ENCODE measurements around the gene SLC7A6. TPM values are rescaled to one million over a fixed set of nuclear protein-coding genes. Genes with fewer than 3 reads are reported as not detected.

The SLC7A6 gene
- total and polyA plus RNA-seq, 2 of the 13 experiments (the other 11 are each of a cell fraction or from before 2014, with no cell fraction given), result 35.8 to 70.8 TPM

- TF ChIP-seq MAZ (IDR thresholded peaks at IDR 0.05; ENCODE audit: borderline replicate concordance, low read depth, low read length), result peak; percentile 56; the same call in 1 of the 2 replicates
- no peak; the same call in 1 of the 2 replicates for TF ChIP-seq MAZ (CRISPR knock-in tag; IDR thresholded peaks at IDR 0.05; ENCODE audit: low read depth)
- peak; percentile 63 for TF ChIP-seq TARDBP (CRISPR knock-in tag; IDR thresholded peaks at IDR 0.05)
- TF ChIP-seq HMGXB4 (CRISPR knock-in tag; IDR thresholded peaks at IDR 0.05; ENCODE audit: borderline replicate concordance in 1 of 2, low read depth in 1 of 2), result 0 out of 4 replicates have a peak, but pooled peaks of 1 of the 2 experiments have one; percentile 10
- no peak for TF ChIP-seq DNMT1 (CRISPR knock-in tag; IDR thresholded peaks at IDR 0.05)
- peak; percentile 95; the same call in 1 of the 2 replicates for TF ChIP-seq RARG (CRISPR knock-in tag; IDR thresholded peaks at IDR 0.05; ENCODE audit: low read depth)
- no peak for TF ChIP-seq ZUFSP (CRISPR knock-in tag; IDR thresholded peaks at IDR 0.05; ENCODE audit: borderline replicate concordance)
- TF ChIP-seq FOXP4 (CRISPR knock-in tag; IDR thresholded peaks at IDR 0.05), result peak; percentile 53; the same call in 1 of the 2 replicates
- TF ChIP-seq ZNF512 (CRISPR knock-in tag; IDR thresholded peaks at IDR 0.05), result no peak
- TF ChIP-seq ZNF33A (CRISPR knock-in tag; IDR thresholded peaks at IDR 0.05; ENCODE audit: borderline replicate concordance), result 0 out of 2 replicates have a peak, but pooled peaks have one; percentile 81
- TF ChIP-seq ZNF629 (CRISPR knock-in tag; conservative IDR thresholded peaks at IDR 0.05), result peak; percentile 39; the same call in 1 of the 2 replicates
- peak; percentile 44; the same call in 1 of the 2 replicates for TF ChIP-seq ZNF749 (CRISPR knock-in tag; IDR thresholded peaks at IDR 0.05; ENCODE audit: borderline replicate concordance)
- peak; percentile 66 for TF ChIP-seq MAX (IDR thresholded peaks at IDR 0.05)
- TF ChIP-seq TERF1 (CRISPR knock-in tag; IDR thresholded peaks at IDR 0.05), result peak; percentile 81; the same call in 1 of the 2 replicates
- peak; percentile 57; the same call in 1 of the 2 replicates for TF ChIP-seq NR2F2 (IDR thresholded peaks at IDR 0.05; ENCODE audit: borderline replicate concordance, low read depth)
- no peak for TF ChIP-seq GLMP (CRISPR knock-in tag; IDR thresholded peaks at IDR 0.05; ENCODE audit: borderline replicate concordance)
- peak; percentile 71; the same call in 1 of the 2 replicates for TF ChIP-seq GTF3A (CRISPR knock-in tag; conservative IDR thresholded peaks at IDR 0.05)
Observed at GRCh38 chr16:68236137-68236825, 28.0 kb upstream of the SLC7A6 start (continued).
